Adrenal gland (tissue), 12 donors: ENCODE data around the gene GRHL3. TPM values are rescaled to one million over a fixed set of nuclear protein-coding genes. Genes with fewer than 3 reads are reported as not detected.

Source experiments
- DNase-seq, 7 donors: peaks; one replicate each; pipeline ENCODE4 v3.0.0-alpha.2; 2019 to 2020
- H3K27ac ChIP-seq, 5 donors: fragments of 200-600 bp; sonication (generic) in 4 of 5; 1 replicate in 3 of 5; 2 replicates in 2 of 5; pipeline versions ENCODE4 v1.5.1 to v1.8.0; 2016 to 2020; ENCODE audit warnings: mild to moderate bottlenecking in 1 of 5
- H3K27me3 ChIP-seq: fragments of 200-600 bp; 2 replicates; pipeline ENCODE4 v1.8.0; 2021
- H3K36me3 ChIP-seq, 2 donors: fragments of 200-600 bp; replicated peaks in 1 of 2; 1 replicate in 1 of 2; 2 replicates in 1 of 2; pipeline versions ENCODE4 v1.5.1 to v1.8.0; 2018 to 2022
- H3K4me1 ChIP-seq, 2 donors: fragments of 200-600 bp; replicated peaks in 1 of 2; 1 replicate in 1 of 2; 2 replicates in 1 of 2; pipeline versions ENCODE4 v1.5.1 to v1.8.0; 2018 to 2021
- H3K4me3 ChIP-seq, 4 donors: fragments of 200-600 bp; sonication (generic) in 3 of 4; one replicate each; pipeline ENCODE4 v1.5.1; 2016 to 2018
- H3K9me3 ChIP-seq, 3 donors: fragments of 200-600 bp; sonication (generic) in 1 of 3; replicated peaks in 1 of 3; 1 replicate in 2 of 3; 2 replicates in 1 of 3; pipeline versions ENCODE4 v1.5.1 to v1.8.0; 2016 to 2021
- POLR2A ChIP-seq, 2 donors: fragments of 450-650 bp; IDR thresholded peaks; one replicate each; pipeline ENCODE4 v1.6.1; 2017; ENCODE audit warnings: antibody characterized with exemption in 2 of 2, mild to moderate bottlenecking in 2 of 2, moderate library complexity in 1 of 2
- WGBS, 4 donors: extraction: QIAGEN DNeasy Blood & Tissue Kit in 2 of 4; methylation state at CpG; one replicate each; pipeline versions ENCODE4 v1.1.5 to v1.1.7; 2013 to 2017; 5-methylcytosine and 5-hydroxymethylcytosine counted together
- intact Hi-C, 2 donors: fragments of 100-400 bp; cut with DNase I; formaldehyde crosslinking; loops; one replicate each; pipeline versions ENCODE4 v1.14.1 to v1.15.0; 2022 to 2023
- polyA plus RNA-seq, 3 donors: library from polyadenylated mRNA; stranded (reverse); fragments of 200-250 nt in 2 of 3; fragments of 350-450 nt in 1 of 3; fragmentation: Illumina TruSeq in 1 of 3; extraction: RNeasy Lipid Tissue Mini Kit (QIAGEN cat#74804) in 1 of 3; gene quantifications; one replicate each; pipeline ENCODE4 v1.2.3, GENCODE V29; 2013 to 2014
- total RNA-seq, 9 donors: library from RNA; depleted of rRNA in 4 of 9; stranded (reverse); fragments of >200 nt in 4 of 9; fragments of 120-200 nt in 1 of 9; fragmentation: NEBNext Ultra II Directional in 1 of 9; extraction: Animal tissue kit (Norgen Biotek cat#: 25700) in 1 of 9; gene quantifications; one replicate each; pipeline versions ENCODE4 v1.1.0 to v1.2.4, GENCODE V29; 2013 to 2023
- TF ChIP-seq, protein P1 (sequence below), 6 experiments: fragments of 450-650 bp in 4 of 6; fragments of 200-600 bp in 2 of 6; sonication (generic) in 1 of 6; IDR thresholded peaks; 1 replicate in 5 of 6; 2 replicates in 1 of 6; pipeline versions ENCODE4 v1.5.1 to v1.8.0; 2016 to 2021; ENCODE audit warnings: antibody characterized with exemption in 6 of 6, mild to moderate bottlenecking in 2 of 6, moderate library complexity in 1 of 6
- donor health status: healthy with polysubstance abuse.
- donor health status: Bipolar disorder and iron deficiency.
- donor health status: DM: yes; HTN: yes; CAD: no.
- donor health status: DM: no; HTN: no; CAD: no.
- donor health status: DM: no; HTN: no; CAD: no.
- donor health status: DM: yes; HTN: yes; CAD: no.

Gene GRHL3
- total and polyA plus RNA-seq, 12 donors, result 0.10 to 0.20 (median 0.16) TPM; not detected in 8

DNA sequence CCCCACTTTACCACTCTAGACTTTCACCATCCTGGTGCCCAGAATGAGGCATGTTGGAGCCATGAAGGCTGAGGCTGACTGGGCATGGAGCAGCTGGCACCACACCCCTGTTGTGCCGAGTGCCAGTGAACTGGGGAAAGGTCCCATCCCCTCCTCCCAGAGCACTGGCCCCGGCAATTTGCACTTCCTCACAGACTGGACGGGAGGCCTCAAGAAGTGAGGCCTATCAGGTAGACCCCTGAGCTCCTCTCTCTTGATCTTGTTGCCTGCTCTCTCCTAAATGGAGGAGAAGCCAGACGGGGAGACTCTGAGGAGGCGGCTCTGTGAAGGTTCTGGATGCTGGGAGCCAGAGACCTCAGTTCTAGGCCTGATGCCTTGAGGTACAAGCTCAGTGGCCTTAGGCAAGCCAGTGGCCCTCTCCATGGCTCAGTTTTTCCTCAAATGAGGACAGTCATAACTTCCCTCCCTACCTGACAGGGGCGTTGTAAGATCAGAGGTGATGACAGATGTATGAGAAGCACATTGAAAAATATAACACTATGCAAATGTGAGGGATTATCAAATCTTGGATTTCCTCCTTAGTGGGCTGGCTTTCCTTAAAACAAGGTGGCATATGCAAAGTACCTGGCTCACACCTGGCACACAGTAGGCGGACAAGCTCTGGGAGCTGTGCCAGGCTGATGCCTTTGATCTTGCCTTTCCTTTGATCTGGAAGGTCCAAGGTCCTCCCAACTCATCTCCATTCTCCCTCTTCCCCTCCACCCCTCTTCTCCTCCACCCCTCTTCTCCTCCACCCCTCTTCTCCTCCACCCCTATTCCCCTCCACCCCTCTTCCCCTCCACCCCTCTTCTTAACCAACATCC, 6.7 kb downstream of the GRHL3 start:
- 73 to 84% (median 79%) methylated on average over 3 to 7 of the region's 7 CpGs for WGBS, 4 donors
- TF ChIP-seq, protein P1, sequence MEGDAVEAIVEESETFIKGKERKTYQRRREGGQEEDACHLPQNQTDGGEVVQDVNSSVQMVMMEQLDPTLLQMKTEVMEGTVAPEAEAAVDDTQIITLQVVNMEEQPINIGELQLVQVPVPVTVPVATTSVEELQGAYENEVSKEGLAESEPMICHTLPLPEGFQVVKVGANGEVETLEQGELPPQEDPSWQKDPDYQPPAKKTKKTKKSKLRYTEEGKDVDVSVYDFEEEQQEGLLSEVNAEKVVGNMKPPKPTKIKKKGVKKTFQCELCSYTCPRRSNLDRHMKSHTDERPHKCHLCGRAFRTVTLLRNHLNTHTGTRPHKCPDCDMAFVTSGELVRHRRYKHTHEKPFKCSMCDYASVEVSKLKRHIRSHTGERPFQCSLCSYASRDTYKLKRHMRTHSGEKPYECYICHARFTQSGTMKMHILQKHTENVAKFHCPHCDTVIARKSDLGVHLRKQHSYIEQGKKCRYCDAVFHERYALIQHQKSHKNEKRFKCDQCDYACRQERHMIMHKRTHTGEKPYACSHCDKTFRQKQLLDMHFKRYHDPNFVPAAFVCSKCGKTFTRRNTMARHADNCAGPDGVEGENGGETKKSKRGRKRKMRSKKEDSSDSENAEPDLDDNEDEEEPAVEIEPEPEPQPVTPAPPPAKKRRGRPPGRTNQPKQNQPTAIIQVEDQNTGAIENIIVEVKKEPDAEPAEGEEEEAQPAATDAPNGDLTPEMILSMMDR (IDR thresholded peaks at IDR 0.05), result no peak
- no peak for TF ChIP-seq POLR2A (IDR thresholded peaks at IDR 0.05)
- no peaks in the 10 kb centered on the region for H3K9me3 ChIP-seq
- no peaks in the 10 kb centered on the region for H3K27me3 ChIP-seq
- DNase-seq, result no peak
- H3K27ac ChIP-seq, result no peak overlapping the region
- peaks cover 0 to 5% of the 10 kb centered on the region in 2 donors for H3K4me1 ChIP-seq
- no peak overlapping the region for H3K4me3 ChIP-seq
- no peaks in the 10 kb centered on the region for H3K36me3 ChIP-seq
- intact Hi-C loops, result no loop called here

DNA sequence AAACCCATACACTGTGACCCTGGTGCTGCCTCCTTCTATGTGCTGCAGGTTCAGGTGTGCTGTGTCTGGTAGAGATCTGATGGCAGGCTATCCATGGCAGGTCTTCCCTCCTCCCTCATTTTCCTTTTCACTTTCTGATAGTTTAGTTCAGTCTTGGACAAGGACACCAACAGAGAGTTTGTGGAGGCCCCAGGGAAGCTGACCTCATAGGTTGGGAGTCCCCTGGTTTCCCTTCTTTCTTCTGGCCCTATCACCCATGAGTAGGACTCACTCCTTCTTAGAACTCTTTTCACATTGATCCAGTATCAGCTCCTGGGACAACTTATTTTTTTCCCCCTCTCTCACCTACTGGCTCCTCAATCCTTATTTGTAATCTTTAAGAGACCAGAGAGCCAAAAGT, 8.3 kb downstream of the GRHL3 start:
- no peak overlapping the region for H3K4me3 ChIP-seq
- H3K36me3 ChIP-seq, result no peaks in the 10 kb centered on the region
- no peaks in the 10 kb centered on the region for H3K9me3 ChIP-seq
- DNase-seq, result no peak
- TF ChIP-seq, protein P1 (IDR thresholded peaks at IDR 0.05), result no peak
- TF ChIP-seq POLR2A (IDR thresholded peaks at IDR 0.05), result no peak
- H3K27me3 ChIP-seq, result no peaks in the 10 kb centered on the region
- H3K27ac ChIP-seq, result no peak overlapping the region
- no peaks in the 10 kb centered on the region for H3K4me1 ChIP-seq
- intact Hi-C loops, result no loop called here

- Histone ChIP-seq H3K4me3 (no peak overlapping the region), H3K4me1 (no peaks in the 10 kb centered on the region), H3K9me3 (no peaks in the 10 kb centered on the region), H3K27ac (no peak overlapping the region), H3K36me3 (no peaks in the 10 kb centered on the region), H3K27me3 (no peaks in the 10 kb centered on the region)
- TF ChIP-seq, protein P1 (IDR thresholded peaks at IDR 0.05), result no peak
- TF ChIP-seq POLR2A (IDR thresholded peaks at IDR 0.05), result no peak
- intact Hi-C loops, result no loop called here
- 74 to 85% (median 83%) methylated on average over 2 of the region's 2 CpGs for WGBS, 4 donors
- no peak for DNase-seq
These were observed 8.7 kb downstream of the GRHL3 start for GRCh38 chr1:24327891-24328290.

DNA sequence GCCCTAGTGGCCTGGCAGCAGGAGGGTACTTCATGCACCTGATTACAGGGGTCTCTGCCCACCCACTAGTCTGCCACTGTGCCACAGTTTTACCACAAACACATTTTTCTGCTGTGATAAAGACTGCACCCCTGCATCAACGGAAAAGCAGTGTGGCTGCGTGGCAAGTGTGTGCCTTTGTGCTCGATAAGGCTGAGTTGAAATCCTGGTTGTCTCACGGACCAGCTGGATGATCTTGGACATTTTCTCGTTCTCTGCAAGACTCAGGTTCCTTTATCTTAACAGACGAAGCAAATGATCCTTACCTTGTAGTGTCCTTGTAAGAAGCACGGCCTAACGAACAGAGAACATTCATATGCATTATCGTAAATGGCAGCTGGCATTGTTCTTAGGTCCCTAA, 10.2 kb downstream of the GRHL3 start:
- no peak for DNase-seq
- 78 to 95% (median 89%) methylated on average over 9 of the region's 9 CpGs for WGBS, 4 donors

More for the DNA sequence above, 10.2 kb downstream of the GRHL3 start:
- no peak for TF ChIP-seq POLR2A (IDR thresholded peaks at IDR 0.05)
- TF ChIP-seq, protein P1 (IDR thresholded peaks at IDR 0.05), result no peak
- Histone ChIP-seq H3K36me3 (no peaks in the 10 kb centered on the region), H3K27me3 (no peaks in the 10 kb centered on the region), H3K27ac (no peak overlapping the region), H3K9me3 (no peaks in the 10 kb centered on the region), H3K4me1 (no peaks in the 10 kb centered on the region), H3K4me3 (no peak overlapping the region)
- intact Hi-C loops, result no loop called here
